GM18511 (cell line): ENCODE data around the gene S1PR2.
"Not testable (repeated sequence)": the region's sequence is repeated elsewhere in the genome, so short reads cannot be mapped to it uniquely, and the experiment has no call there.

Experiments used
- ATAC-seq: cut with Tn5 transposase; IDR thresholded peaks from one replicate; pipeline ENCODE4 v1.9.1; 2021; ENCODE audit warnings: mild to moderate bottlenecking, moderate library complexity; ENCODE audit not compliant: unreplicated experiment

The S1PR2 gene

GRCh38 chr19:10226376-10227025 lies 4.6 kb downstream of the S1PR2 start:
- no peak for ATAC-seq

GRCh38 chr19:10226021-10226375 lies 5.1 kb downstream of the S1PR2 start:
- ATAC-seq = no peak

- no peak for ATAC-seq
These were observed 6.8 kb downstream of the S1PR2 start for GRCh38 chr19:10224337-10224736.

- no peak for ATAC-seq
These were observed 7.5 kb downstream of the S1PR2 start for GRCh38 chr19:10223488-10224213.

GRCh38 chr19:10222201-10222890 lies 8.8 kb downstream of the S1PR2 start:
- no peak for ATAC-seq

GRCh38 chr19:10220695-10221094 lies 10.4 kb downstream of the S1PR2 start:
- ATAC-seq = no peak

- peak; percentile 65 for ATAC-seq
These were observed 11.5 kb downstream of the S1PR2 start for GRCh38 chr19:10219678-10220077.

GRCh38 chr19:10217085-10217484 lies 14.0 kb downstream of the S1PR2 start:
- no peak for ATAC-seq

GRCh38 chr19:10214784-10215183 lies 16.3 kb downstream of the S1PR2 start:
- ATAC-seq = no peak

- no peak for ATAC-seq
These were observed 19.4 kb downstream of the S1PR2 start for GRCh38 chr19:10211691-10212090.

GRCh38 chr19:10211061-10211460 lies 20.1 kb downstream of the S1PR2 start:
- no peak for ATAC-seq

- ATAC-seq = no peak
These were observed 21.8 kb downstream of the S1PR2 start for GRCh38 chr19:10209315-10209714.

GRCh38 chr19:10207026-10207425 lies 24.1 kb downstream of the S1PR2 start:
- ATAC-seq = no peak

GRCh38 chr19:10206226-10206885 lies 24.8 kb downstream of the S1PR2 start:
- no peak for ATAC-seq

- no peak for ATAC-seq
These were observed 25.5 kb downstream of the S1PR2 start for GRCh38 chr19:10205636-10206035.

GRCh38 chr19:10203686-10204085 lies 27.4 kb downstream of the S1PR2 start:
- no peak for ATAC-seq

- ATAC-seq = no peak
These were observed 30.0 kb downstream of the S1PR2 start for GRCh38 chr19:10201176-10201575.

- not testable (repeated sequence) for ATAC-seq
These were observed 31.0 kb downstream of the S1PR2 start for GRCh38 chr19:10200101-10200500.

GRCh38 chr19:10198889-10199644 lies 32.1 kb downstream of the S1PR2 start:
- not testable (repeated sequence) for ATAC-seq

- no peak for ATAC-seq
These were observed 36.0 kb downstream of the S1PR2 start for GRCh38 chr19:10195199-10195519.
